Right lobe of liver (tissue), 6 donors: Measurements from ENCODE around the gene DENND1B. TPM values are rescaled to one million over a fixed set of nuclear protein-coding genes. Genes with fewer than 3 reads are reported as not detected.

Experiments
- ATAC-seq, 4 donors: fragments of 200-7000 bp; cut with Tn5 transposase; one replicate each; pipeline ENCODE4 v1.9.1; 2020; ENCODE audit warnings: mild to moderate bottlenecking in 4 of 4, moderate library complexity in 4 of 4
- DNase-seq, 3 donors: peaks; one replicate each; pipeline ENCODE4 v3.0.0-alpha.2; 2020
- H3K27ac ChIP-seq, 3 donors: fragments of 200-600 bp; one replicate each; pipeline ENCODE4 v1.8.0; 2022
- H3K27me3 ChIP-seq, 2 donors: fragments of 200-600 bp; one replicate each; pipeline ENCODE4 v1.8.0; 2022
- H3K36me3 ChIP-seq, 4 donors: fragments of 200-600 bp; sonication (generic) in 1 of 4; one replicate each; pipeline versions ENCODE4 v1.5.1 to v1.8.0; 2017 to 2022; ENCODE audit warnings: control low read depth in 1 of 4
- H3K4me1 ChIP-seq, 4 donors: fragments of 200-600 bp; sonication (generic) in 1 of 4; one replicate each; pipeline versions ENCODE4 v1.5.1 to v1.8.0; 2017 to 2022; ENCODE audit warnings: control low read depth in 1 of 4
- H3K4me3 ChIP-seq, 3 donors: fragments of 200-600 bp; one replicate each; pipeline ENCODE4 v1.8.0; 2022
- H3K9me3 ChIP-seq, 4 donors: fragments of 200-600 bp; sonication (generic) in 1 of 4; one replicate each; pipeline versions ENCODE4 v1.5.1 to v1.8.0; 2017 to 2022; ENCODE audit warnings: control low read depth in 1 of 4
- POLR2A ChIP-seq: fragments of 450-650 bp; IDR thresholded peaks from one replicate; pipeline ENCODE4 v1.6.1; 2017; ENCODE audit warnings: antibody characterized with exemption, mild to moderate bottlenecking
- WGBS: methylation state at CpG from one replicate; pipeline ENCODE4 v1.1.6; 2018; ENCODE audit warnings: low coverage, low lambda C conversion rate; ENCODE audit not compliant: insufficient coverage; ENCODE audit errors: missing lambda C conversion rate; 5-methylcytosine and 5-hydroxymethylcytosine counted together
- intact Hi-C, 2 donors: fragments of 100-400 bp; cut with DNase I; formaldehyde crosslinking; loops; one replicate each; pipeline versions ENCODE4 v1.11.2 to v1.14.1; 2022
- total RNA-seq, 6 experiments: library from RNA; depleted of rRNA in 2 of 6; stranded (reverse); fragments of >200 nt in 2 of 6; fragmentation: NEBNext Ultra II Directional in 3 of 6; extraction: Animal tissue kit (Norgen Biotek cat#: 25700) in 3 of 6; gene quantifications; one replicate each; pipeline versions ENCODE4 v1.1.0 to v1.2.4, GENCODE V29; 2016 to 2023
- TF ChIP-seq, protein P1 (sequence below), 4 donors: fragments of 200-600 bp in 3 of 4; fragments of 450-650 bp in 1 of 4; IDR thresholded peaks; one replicate each; pipeline versions ENCODE4 v1.5.1 to v1.8.0; 2016 to 2022; ENCODE audit warnings: antibody characterized with exemption in 4 of 4, mild to moderate bottlenecking in 2 of 4
- donor health status: DM: no; HTN: yes; CAD: no.
- donor health status: DM: no; HTN: no; CAD: no.
- donor health status: DM: no; HTN: no; CAD: no.
- donor health status: DM: no; HTN: yes; CAD: no.
- donor health status: DM: no; HTN: yes; CAD: no.

The DENND1B gene
- total RNA-seq, 6 experiments from 2014 or later: 6.4 to 8.9 (median 7.3) TPM

DNA sequence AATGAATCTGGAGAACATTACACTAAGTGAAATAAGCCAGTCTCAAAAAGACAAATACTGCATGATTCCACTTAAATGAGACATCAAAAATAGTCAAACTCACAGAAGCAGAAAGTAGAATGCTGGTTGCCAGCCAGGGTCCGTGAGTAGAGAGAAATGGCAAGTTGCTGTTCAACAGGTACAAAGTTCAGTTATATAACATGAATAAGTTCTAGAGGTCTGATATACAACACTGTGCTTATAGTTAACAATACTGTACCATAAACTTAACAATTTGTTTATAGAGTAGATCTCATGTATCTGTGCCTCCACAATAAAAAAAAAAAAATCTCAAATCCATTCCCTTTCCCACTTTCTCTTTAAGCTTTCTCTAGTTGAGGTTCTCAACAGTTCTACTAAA is 83.5 kb downstream of the DENND1B start:
- ATAC-seq: peak in 3 of 4 donors; percentile 29 to 69 (median 60)
- no peaks in the 10 kb centered on the region for H3K36me3 ChIP-seq
- peaks cover 0 to 3% (median 0%) of the 10 kb centered on the region in 4 donors for H3K9me3 ChIP-seq
- TF ChIP-seq POLR2A: no peak
- TF ChIP-seq, protein P1, sequence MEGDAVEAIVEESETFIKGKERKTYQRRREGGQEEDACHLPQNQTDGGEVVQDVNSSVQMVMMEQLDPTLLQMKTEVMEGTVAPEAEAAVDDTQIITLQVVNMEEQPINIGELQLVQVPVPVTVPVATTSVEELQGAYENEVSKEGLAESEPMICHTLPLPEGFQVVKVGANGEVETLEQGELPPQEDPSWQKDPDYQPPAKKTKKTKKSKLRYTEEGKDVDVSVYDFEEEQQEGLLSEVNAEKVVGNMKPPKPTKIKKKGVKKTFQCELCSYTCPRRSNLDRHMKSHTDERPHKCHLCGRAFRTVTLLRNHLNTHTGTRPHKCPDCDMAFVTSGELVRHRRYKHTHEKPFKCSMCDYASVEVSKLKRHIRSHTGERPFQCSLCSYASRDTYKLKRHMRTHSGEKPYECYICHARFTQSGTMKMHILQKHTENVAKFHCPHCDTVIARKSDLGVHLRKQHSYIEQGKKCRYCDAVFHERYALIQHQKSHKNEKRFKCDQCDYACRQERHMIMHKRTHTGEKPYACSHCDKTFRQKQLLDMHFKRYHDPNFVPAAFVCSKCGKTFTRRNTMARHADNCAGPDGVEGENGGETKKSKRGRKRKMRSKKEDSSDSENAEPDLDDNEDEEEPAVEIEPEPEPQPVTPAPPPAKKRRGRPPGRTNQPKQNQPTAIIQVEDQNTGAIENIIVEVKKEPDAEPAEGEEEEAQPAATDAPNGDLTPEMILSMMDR (IDR thresholded peaks at IDR 0.05): no peak
- DNase-seq: no peak
- peak overlapping the region in 1 of 3 donors; percentile 18 for H3K27ac ChIP-seq
- intact Hi-C loops: loop anchor here in 1 of 2 donors (10.0 kb wide), 1 partner anchor 233 kb away; no protein-coding TSS in a partner anchor
- H3K27me3 ChIP-seq: no peaks in the 10 kb centered on the region
- peaks cover 0 to 36% (median 8%) of the 10 kb centered on the region in 4 donors for H3K4me1 ChIP-seq
- 38% methylated on average over 1 of the region's 1 CpG for WGBS
- H3K4me3 ChIP-seq: no peak overlapping the region

DNA sequence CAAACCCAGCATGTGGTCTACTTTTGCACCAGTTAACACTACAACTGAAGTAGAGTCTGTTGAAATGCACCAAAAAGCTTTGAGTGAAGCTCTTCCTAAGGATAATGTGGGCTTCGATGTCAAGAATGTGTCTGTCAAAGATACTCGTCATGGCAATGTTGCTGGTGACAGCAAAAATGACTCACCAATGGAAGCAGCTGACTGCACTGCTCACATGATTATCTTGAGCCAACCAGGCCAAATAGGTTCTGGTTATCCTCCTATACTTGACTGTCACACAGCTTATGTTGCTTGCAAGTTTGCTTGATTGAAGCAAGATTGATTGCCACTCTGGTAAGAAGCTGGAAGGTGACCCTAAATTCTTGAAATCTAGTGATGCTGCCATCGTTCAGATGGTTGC is 85.2 kb downstream of the DENND1B start:
- ATAC-seq (no peak), DNase-seq (no peak)
- no peak overlapping the region for H3K27ac ChIP-seq
- peaks cover 0 to 3% (median 0%) of the 10 kb centered on the region in 4 donors for H3K9me3 ChIP-seq
- H3K27me3 ChIP-seq: no peaks in the 10 kb centered on the region
- intact Hi-C loops: loop anchor here in 1 of 2 donors (10.0 kb wide), 1 partner anchor 235 kb away; no protein-coding TSS in a partner anchor
- WGBS: 94% methylated on average over 2 of the region's 3 CpGs
- TF ChIP-seq, protein P1 (IDR thresholded peaks at IDR 0.05): no peak
- no peak for TF ChIP-seq POLR2A
- H3K36me3 ChIP-seq: no peaks in the 10 kb centered on the region
- peaks cover 0 to 37% (median 4%) of the 10 kb centered on the region in 4 donors for H3K4me1 ChIP-seq
- H3K4me3 ChIP-seq: no peak overlapping the region

DNA sequence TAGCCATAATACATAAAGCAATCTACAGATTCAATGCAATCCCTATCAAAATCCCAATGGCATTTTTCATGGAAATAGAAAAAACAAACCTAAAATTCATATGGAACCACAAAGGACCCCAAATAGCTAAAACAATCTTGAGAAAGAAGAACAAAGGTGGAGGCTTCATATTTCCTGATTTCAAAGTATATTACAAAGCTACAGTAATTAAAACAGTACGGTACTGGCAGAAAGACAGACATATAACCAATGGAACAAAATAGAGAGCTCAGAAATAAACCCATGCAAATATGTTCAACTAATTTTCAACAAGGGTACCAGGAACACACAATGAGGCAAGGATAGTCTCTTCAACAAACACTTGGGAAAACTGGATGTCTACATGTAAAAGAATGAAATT is 87.0 kb downstream of the DENND1B start:
- Histone ChIP-seq H3K27ac (no peak overlapping the region), H3K27me3 (no peaks in the 10 kb centered on the region), H3K9me3 (peaks cover 0 to 3% (median 0%) of the 10 kb centered on the region in 4 donors), H3K36me3 (no peaks in the 10 kb centered on the region), H3K4me1 (peaks cover 0 to 19% (median 1%) of the 10 kb centered on the region in 4 donors), H3K4me3 (no peak overlapping the region)
- intact Hi-C loops: no loop called here
- TF ChIP-seq POLR2A: no peak
- TF ChIP-seq, protein P1 (IDR thresholded peaks at IDR 0.05): no peak
- DNase-seq: no peak
- no peak for ATAC-seq
- 100% methylated on average over 1 of the region's 1 CpG for WGBS

DNA sequence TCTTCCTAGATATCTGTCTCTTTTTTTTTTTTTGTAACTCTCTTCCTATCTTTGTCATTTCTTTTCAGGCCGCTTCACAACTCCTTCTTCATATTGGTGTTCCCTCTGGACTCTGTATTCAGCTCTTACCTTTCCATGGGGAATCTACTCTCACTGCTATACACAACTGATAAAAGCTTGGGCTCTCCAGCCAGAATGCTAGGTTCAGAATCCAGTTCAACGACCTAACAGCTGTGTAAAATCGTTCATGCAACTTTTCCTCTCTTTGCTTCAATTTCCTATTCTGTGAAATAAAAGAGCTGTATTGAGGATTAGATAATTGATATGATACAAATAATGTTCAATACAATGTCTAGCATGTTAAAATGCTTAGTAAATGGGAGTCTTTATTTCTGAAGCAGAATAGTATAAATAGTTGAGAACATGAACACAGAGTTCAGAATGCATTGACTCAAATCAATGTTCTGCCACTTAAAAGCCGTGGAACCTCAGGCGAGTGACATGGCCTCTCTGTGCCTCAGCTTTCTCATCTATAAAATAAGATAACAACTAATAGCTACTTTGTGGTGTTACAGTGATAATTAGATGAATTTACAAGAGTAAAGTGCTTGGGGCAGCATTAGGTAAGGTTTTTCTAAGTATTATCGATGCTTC is 88.5 kb downstream of the DENND1B start:
- Histone ChIP-seq H3K27me3 (no peaks in the 10 kb centered on the region), H3K9me3 (peaks cover 0 to 3% (median 0%) of the 10 kb centered on the region in 4 donors), H3K36me3 (no peaks in the 10 kb centered on the region), H3K4me1 (peaks cover 0 to 7% (median 0%) of the 10 kb centered on the region in 4 donors), H3K27ac (peak overlapping the region in 1 of 3 donors; percentile 6), H3K4me3 (no peak overlapping the region)
- TF ChIP-seq, protein P1 (IDR thresholded peaks at IDR 0.05): no peak
- no peak for TF ChIP-seq POLR2A
- ATAC-seq (peak; percentile 88 to 94 (median 90)), DNase-seq (no peak)
- intact Hi-C loops: no loop called here
- 48% methylated on average over 6 of the region's 6 CpGs for WGBS
